Measurements from ENCODE around the gene PSMA4. TPM values are rescaled to one million over a fixed set of nuclear protein-coding genes. Genes with fewer than 3 reads are reported as not detected.
A peak's percentile ranks its signal among the peaks of the same experiment; 100 is the strongest.
"Not testable (repeated sequence)": the region's sequence is repeated elsewhere in the genome, so short reads cannot be mapped to it uniquely, and the experiment has no call there.

PSMA4 gene
- total and polyA plus RNA-seq, 2 donors, result 183 to 194 TPM

- Histone ChIP-seq H3K4me3 (ENCODE audit: low read depth, low read length) (no peak overlapping the region), H3K36me3 (ENCODE audit: insufficient read depth) (no peaks in the 10 kb centered on the region), H3K27ac (ENCODE audit: low read depth) (no peak overlapping the region), H3K4me1 (ENCODE audit: insufficient read depth) (peaks cover 2% of the 10 kb centered on the region)
- DNase-seq (ENCODE audit: extremely low spot score), result no peak
- WGBS, result 64% methylated on average over 5 of the region's 5 CpGs
Measured at GRCh38 chr15:78537266-78537905, 2.9 kb upstream of the PSMA4 start.

GRCh38 chr15:78538358-78538757 is 1.9 kb upstream of the PSMA4 start:
- peaks cover 2% of the 10 kb centered on the region for H3K4me1 ChIP-seq (ENCODE audit: insufficient read depth)
- no peaks in the 10 kb centered on the region for H3K36me3 ChIP-seq (ENCODE audit: insufficient read depth)
- no peak for DNase-seq (ENCODE audit: extremely low spot score)
- no peak overlapping the region for H3K4me3 ChIP-seq (ENCODE audit: low read depth, low read length)
- no peak overlapping the region for H3K27ac ChIP-seq (ENCODE audit: low read depth)
- 76% methylated on average over 1 of the region's 1 CpG for WGBS

DNA sequence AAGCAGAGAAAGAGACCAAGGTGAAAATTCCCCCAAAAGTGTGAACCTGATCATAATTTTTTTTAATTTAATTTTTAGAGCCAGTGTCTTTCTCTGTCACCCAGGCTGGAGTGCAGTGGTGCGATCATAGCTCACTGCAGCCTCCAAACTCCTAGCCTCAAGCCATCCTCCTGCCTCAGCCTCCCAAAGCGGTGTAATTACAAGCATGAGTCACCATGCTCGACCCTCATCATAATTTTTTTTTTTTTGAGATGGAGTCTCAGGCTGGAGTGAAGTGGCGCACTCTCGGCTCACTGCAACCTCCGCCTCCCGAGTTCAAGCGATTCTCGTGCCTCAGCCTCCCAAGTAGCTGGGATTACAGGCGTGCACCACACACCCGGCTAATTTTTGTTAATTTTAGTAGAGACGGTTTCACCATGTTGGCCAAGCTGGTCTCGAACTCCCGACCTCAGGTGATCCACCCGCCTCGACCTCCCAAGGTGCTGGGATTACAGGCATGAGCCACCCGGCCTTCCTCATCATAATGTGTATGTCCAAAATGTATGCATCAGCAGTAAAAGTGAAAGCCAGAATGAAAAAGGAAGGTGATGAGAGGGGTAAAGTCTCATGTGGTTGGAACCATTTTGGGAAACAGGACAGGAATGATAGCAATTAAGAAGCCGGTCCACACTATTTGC is 642 bp upstream of the PSMA4 start:
- WGBS, result 70% methylated on average over 18 of the region's 18 CpGs
- H3K4me1 ChIP-seq (ENCODE audit: insufficient read depth); H3K27ac ChIP-seq (ENCODE audit: low read depth); H3K36me3 ChIP-seq (ENCODE audit: insufficient read depth): not testable (repeated sequence)
- peak overlapping the region; percentile 65 for H3K4me3 ChIP-seq (ENCODE audit: low read depth, low read length)
- peak; percentile 11 for DNase-seq (ENCODE audit: extremely low spot score)

GRCh38 chr15:78540871-78541743 is 863 bp downstream of the PSMA4 start:
- Histone ChIP-seq H3K36me3 (ENCODE audit: insufficient read depth) (peaks cover 3% of the 10 kb centered on the region), H3K4me1 (ENCODE audit: insufficient read depth) (peaks cover 2% of the 10 kb centered on the region), H3K27ac (ENCODE audit: low read depth) (peak overlapping the region; percentile 96), H3K4me3 (ENCODE audit: low read depth, low read length) (peak overlapping the region; percentile 65)
- WGBS, result 6% methylated on average over 17 of the region's 17 CpGs
- DNase-seq (ENCODE audit: extremely low spot score), result no peak

- peaks cover 4% of the 10 kb centered on the region for H3K36me3 ChIP-seq (ENCODE audit: insufficient read depth)
- 26% methylated on average over 1 of the region's 1 CpG for WGBS
- peak overlapping the region; percentile 65 for H3K4me3 ChIP-seq (ENCODE audit: low read depth, low read length)
- H3K4me1 ChIP-seq (ENCODE audit: insufficient read depth), result peaks cover 2% of the 10 kb centered on the region
- H3K27ac ChIP-seq (ENCODE audit: low read depth), result no peak overlapping the region
- no peak for DNase-seq (ENCODE audit: extremely low spot score)
Measured at GRCh38 chr15:78541744-78542034, 1.4 kb downstream of the PSMA4 start.

GRCh38 chr15:78542647-78543046 is 2.4 kb downstream of the PSMA4 start:
- Histone ChIP-seq H3K4me1 (ENCODE audit: insufficient read depth) (peaks cover 2% of the 10 kb centered on the region), H3K4me3 (ENCODE audit: low read depth, low read length) (no peak overlapping the region), H3K27ac (ENCODE audit: low read depth) (no peak overlapping the region), H3K36me3 (ENCODE audit: insufficient read depth) (peaks cover 4% of the 10 kb centered on the region)
- 93% methylated on average over 3 of the region's 3 CpGs for WGBS
- DNase-seq (ENCODE audit: extremely low spot score), result no peak

GRCh38 chr15:78550194-78550593 is 9.9 kb downstream of the PSMA4 start:
- H3K4me1 ChIP-seq (ENCODE audit: insufficient read depth), result no peaks in the 10 kb centered on the region
- no peak overlapping the region for H3K4me3 ChIP-seq (ENCODE audit: low read depth, low read length)
- H3K27ac ChIP-seq (ENCODE audit: low read depth), result no peak overlapping the region
- 70% methylated on average over 6 of the region's 6 CpGs for WGBS
- no peak for DNase-seq (ENCODE audit: extremely low spot score)
- H3K36me3 ChIP-seq (ENCODE audit: insufficient read depth), result peaks cover 7% of the 10 kb centered on the region

DNA sequence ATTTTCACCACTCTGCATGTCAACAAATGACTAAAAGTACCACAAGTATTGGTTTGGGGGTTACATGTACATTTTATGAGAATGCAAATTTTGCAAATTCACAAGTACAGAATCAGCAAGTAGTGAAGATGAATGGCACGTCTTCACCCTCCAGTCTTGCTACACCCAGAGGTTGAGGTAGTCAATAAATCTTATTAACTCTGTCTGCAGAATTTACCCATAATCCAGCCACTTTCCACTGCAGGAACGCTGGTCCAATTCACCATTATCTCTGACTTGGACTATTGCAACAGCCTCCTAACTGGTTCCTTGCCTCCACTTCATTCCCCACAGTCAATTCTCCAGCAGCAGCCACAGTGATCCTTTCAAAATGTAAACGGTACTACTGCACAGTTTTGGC is 10.6 kb downstream of the PSMA4 start:
- DNase-seq (ENCODE audit: extremely low spot score), result no peak
- WGBS, result 67% methylated on average over 3 of the region's 3 CpGs
- H3K36me3 ChIP-seq (ENCODE audit: insufficient read depth), result peaks cover 7% of the 10 kb centered on the region

DNA sequence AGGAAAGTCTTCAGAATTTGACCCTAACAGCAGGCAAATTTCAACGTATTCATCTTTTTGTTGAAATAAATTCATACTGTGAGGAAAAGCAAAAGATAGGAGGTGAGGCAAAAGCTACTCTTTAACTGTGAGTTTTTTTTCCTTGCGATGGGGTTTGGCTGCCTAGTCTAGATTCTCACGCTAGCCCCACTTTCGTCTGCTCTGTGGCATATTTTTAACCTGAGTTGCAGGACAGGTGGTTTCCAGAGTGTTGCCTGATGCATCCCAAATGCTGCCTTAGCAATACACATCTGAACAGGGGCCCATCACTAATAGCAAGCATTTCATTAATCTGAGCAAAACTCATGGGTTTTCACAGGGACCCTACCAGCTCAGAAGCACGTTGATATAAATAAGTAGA is 11.7 kb downstream of the PSMA4 start:
- H3K27ac ChIP-seq (ENCODE audit: low read depth), result no peak overlapping the region
- 82% methylated on average over 5 of the region's 5 CpGs for WGBS
- peaks cover 3% of the 10 kb centered on the region for H3K36me3 ChIP-seq (ENCODE audit: insufficient read depth)
- no peak overlapping the region for H3K4me3 ChIP-seq (ENCODE audit: low read depth, low read length)
- H3K4me1 ChIP-seq (ENCODE audit: insufficient read depth), result no peaks in the 10 kb centered on the region
- no peak for DNase-seq (ENCODE audit: extremely low spot score)

More for the DNA sequence above, 10.6 kb downstream of the PSMA4 start:
- Histone ChIP-seq H3K4me3 (ENCODE audit: low read depth, low read length) (no peak overlapping the region), H3K4me1 (ENCODE audit: insufficient read depth) (no peaks in the 10 kb centered on the region), H3K27ac (ENCODE audit: low read depth) (no peak overlapping the region)

DNA sequence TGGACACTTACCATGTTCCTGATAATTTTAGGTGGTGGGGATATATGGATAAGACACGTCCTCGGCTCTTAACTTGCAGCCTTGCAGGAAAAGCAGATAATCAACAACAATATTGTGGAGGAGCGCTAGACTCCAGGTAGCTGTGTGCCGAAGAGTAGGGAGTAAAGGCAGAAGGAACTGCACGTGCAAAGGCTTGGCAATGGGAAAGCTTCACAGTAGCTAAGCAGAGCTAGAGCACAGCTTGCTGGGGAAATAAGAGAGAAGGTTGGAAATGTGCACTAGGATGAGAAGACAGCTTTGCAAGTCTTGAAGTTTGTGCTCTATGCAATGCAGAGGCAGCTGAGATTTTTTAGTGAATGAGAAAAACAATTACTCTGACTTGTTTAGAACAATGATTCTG is 12.4 kb downstream of the PSMA4 start:
- no peak for DNase-seq (ENCODE audit: extremely low spot score)
- no peak overlapping the region for H3K4me3 ChIP-seq (ENCODE audit: low read depth, low read length)
- peaks cover 3% of the 10 kb centered on the region for H3K36me3 ChIP-seq (ENCODE audit: insufficient read depth)
- 69% methylated on average over 5 of the region's 5 CpGs for whole genome bisulfite sequencing
- H3K27ac ChIP-seq (ENCODE audit: low read depth), result no peak overlapping the region
- H3K4me1 ChIP-seq (ENCODE audit: insufficient read depth), result no peaks in the 10 kb centered on the region

DNA sequence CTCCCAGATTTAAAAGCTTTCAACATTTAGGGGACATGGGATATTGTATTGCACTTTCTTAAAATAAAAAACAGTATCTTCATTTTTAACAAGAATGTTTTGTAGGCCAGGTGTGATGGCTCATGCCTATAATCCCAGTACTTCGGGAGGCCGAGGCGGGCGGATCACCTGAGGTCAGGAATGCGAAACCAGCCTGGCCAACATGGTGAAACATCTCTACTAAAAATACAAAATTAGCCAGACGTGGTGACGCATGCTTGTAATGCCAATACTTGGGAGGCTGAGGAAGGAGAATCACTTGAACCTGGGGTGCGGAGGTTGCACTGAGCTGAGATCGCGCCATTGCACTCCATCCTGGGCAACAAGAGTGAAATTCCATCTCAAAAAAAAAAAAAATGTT is 20.0 kb downstream of the PSMA4 start:
- not testable (repeated sequence) for H3K4me1 ChIP-seq (ENCODE audit: insufficient read depth); H3K27ac ChIP-seq (ENCODE audit: low read depth); H3K4me3 ChIP-seq (ENCODE audit: low read depth, low read length); DNase-seq (ENCODE audit: extremely low spot score); H3K36me3 ChIP-seq (ENCODE audit: insufficient read depth)
- 90% methylated on average over 10 of the region's 10 CpGs for WGBS

GRCh38 chr15:78561490-78561889 is 21.2 kb downstream of the PSMA4 start:
- Histone ChIP-seq H3K4me3 (ENCODE audit: low read depth, low read length) (no peak overlapping the region), H3K4me1 (ENCODE audit: insufficient read depth) (no peaks in the 10 kb centered on the region), H3K27ac (ENCODE audit: low read depth) (no peak overlapping the region), H3K36me3 (ENCODE audit: insufficient read depth) (no peaks in the 10 kb centered on the region)
- DNase-seq (ENCODE audit: extremely low spot score), result no peak
- WGBS, result 85% methylated on average over 5 of the region's 5 CpGs

DNA sequence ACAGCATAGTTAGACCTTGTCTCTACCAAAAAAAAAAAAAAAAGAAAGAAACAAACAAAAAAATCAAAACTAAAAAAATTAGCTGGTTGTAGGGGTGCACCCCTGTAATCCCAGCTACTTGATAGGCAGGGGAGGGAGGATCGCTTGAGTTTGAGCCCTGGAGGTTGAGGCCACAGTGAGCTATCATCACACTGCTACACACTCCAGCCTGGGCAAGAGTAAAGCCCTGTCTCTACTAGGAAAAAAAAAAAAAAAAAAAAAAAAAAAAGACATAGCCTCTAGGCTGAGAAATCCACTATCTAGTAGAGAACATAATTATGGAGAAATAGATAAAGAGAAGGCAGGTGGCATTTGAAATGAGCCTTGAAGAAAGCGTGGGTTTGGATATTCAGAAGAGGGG is 22.8 kb downstream of the PSMA4 start:
- Histone ChIP-seq H3K27ac (ENCODE audit: low read depth) (no peak overlapping the region), H3K4me3 (ENCODE audit: low read depth, low read length) (no peak overlapping the region), H3K4me1 (ENCODE audit: insufficient read depth) (no peaks in the 10 kb centered on the region), H3K36me3 (ENCODE audit: insufficient read depth) (no peaks in the 10 kb centered on the region)
- WGBS, result 78% methylated on average over 2 of the region's 2 CpGs
- DNase-seq (ENCODE audit: extremely low spot score), result no peak

DNA sequence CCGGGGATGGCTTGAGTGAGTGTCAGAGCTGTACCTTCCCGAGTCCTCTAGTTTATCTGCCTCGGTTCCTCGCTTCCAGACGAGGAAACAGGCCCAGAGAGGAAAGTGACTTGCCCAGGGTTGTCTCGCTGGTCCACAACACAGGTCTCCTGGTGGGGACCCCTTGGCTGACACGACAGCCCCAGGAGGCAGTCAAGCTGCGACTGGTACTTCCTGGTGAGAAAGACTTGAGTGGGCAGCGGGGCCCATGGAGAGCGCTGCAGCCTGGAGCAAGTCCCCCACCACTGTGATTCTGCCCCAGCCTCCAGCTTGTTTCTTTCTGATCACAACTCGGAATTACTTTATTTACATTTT is 24.5 kb downstream of the PSMA4 start:
- DNase-seq (ENCODE audit: extremely low spot score), result no peak
- Histone ChIP-seq H3K36me3 (ENCODE audit: insufficient read depth) (no peaks in the 10 kb centered on the region), H3K27ac (ENCODE audit: low read depth) (no peak overlapping the region), H3K4me1 (ENCODE audit: insufficient read depth) (no peaks in the 10 kb centered on the region), H3K4me3 (ENCODE audit: low read depth, low read length) (no peak overlapping the region)
- 61% methylated on average over 11 of the region's 11 CpGs for WGBS
